Raji (cell line): ENCODE data around the gene RTTN.

Source experiments
- POLR2A ChIP-seq: IDR thresholded peaks from 2 replicates; pipeline ENCODE4 v1.6.1; 2011; ENCODE audit warnings: low read depth, low read length, control low read depth; ENCODE audit not compliant: insufficient read depth

The RTTN gene

GRCh38 chr18:70085641-70086040 lies 119.8 kb downstream of the RTTN start:
- TF ChIP-seq POLR2A = no peak

GRCh38 chr18:70082430-70082829 lies 123.1 kb downstream of the RTTN start:
- no peak for TF ChIP-seq POLR2A

- TF ChIP-seq POLR2A = no peak
Observed at GRCh38 chr18:70078106-70078505, 127.4 kb downstream of the RTTN start.

GRCh38 chr18:70075906-70076305 lies 129.6 kb downstream of the RTTN start:
- no peak for TF ChIP-seq POLR2A

GRCh38 chr18:70074116-70074515 lies 131.4 kb downstream of the RTTN start:
- no peak for TF ChIP-seq POLR2A

- no peak for TF ChIP-seq POLR2A
Observed at GRCh38 chr18:70073432-70073831, 132.1 kb downstream of the RTTN start.

GRCh38 chr18:70072678-70073077 lies 132.8 kb downstream of the RTTN start:
- no peak for TF ChIP-seq POLR2A

GRCh38 chr18:70069965-70070364 lies 135.5 kb downstream of the RTTN start:
- TF ChIP-seq POLR2A = no peak

- TF ChIP-seq POLR2A = no peak
Observed at GRCh38 chr18:70069382-70069781, 136.1 kb downstream of the RTTN start.

GRCh38 chr18:70068981-70069380 lies 136.5 kb downstream of the RTTN start:
- TF ChIP-seq POLR2A = no peak

- TF ChIP-seq POLR2A = no peak
Observed at GRCh38 chr18:70059684-70060083, 145.8 kb downstream of the RTTN start.

GRCh38 chr18:70058916-70059315 lies 146.6 kb downstream of the RTTN start:
- no peak for TF ChIP-seq POLR2A

- no peak for TF ChIP-seq POLR2A
Observed at GRCh38 chr18:70047931-70048603, 157.4 kb downstream of the RTTN start.

- no peak for TF ChIP-seq POLR2A
Observed at GRCh38 chr18:70046796-70047195, 158.7 kb downstream of the RTTN start.

- TF ChIP-seq POLR2A = no peak
Observed at GRCh38 chr18:70046207-70046606, 159.3 kb downstream of the RTTN start.

GRCh38 chr18:70044632-70045031 lies 160.9 kb downstream of the RTTN start:
- TF ChIP-seq POLR2A = no peak

- no peak for TF ChIP-seq POLR2A
Observed at GRCh38 chr18:70041459-70042050, 163.9 kb downstream of the RTTN start.
